AG09319 (cell line): ENCODE results near the gene PRMT7.

Source experiments
- DNase-seq: peaks from one replicate; pipeline ENCODE4 v3.0.0-alpha.2; 2010; ENCODE audit warnings: low read depth; ENCODE audit errors: extremely low read depth
- CTCF ChIP-seq: IDR thresholded peaks from 2 replicates; pipeline ENCODE4 v1.5.1; 2011; ENCODE audit warnings: low read depth, mild to moderate bottlenecking, inconsistent platforms, low read length, moderate library complexity

The PRMT7 gene

DNA sequence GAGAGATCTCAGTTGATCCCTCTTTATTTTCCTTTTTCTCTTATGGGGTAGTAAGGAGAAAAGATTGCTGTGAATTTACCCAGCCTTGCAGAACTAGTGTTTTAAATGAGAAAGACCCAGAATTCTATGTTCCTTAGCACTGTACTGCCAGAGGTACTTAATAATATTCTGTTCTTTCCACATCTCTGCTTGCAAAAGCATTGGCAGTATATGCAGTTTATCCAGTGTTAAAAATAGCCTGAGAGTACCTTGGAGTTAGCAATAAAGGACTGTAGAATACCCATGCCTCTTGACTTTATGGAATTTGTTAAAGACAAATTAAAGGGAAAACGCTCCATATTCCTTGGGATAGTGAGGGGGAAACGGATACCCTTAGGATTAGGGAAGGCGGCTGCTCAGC is 34.6 kb upstream of the PRMT7 start:
- DNase-seq: no peak
- TF ChIP-seq CTCF: no peak

DNA sequence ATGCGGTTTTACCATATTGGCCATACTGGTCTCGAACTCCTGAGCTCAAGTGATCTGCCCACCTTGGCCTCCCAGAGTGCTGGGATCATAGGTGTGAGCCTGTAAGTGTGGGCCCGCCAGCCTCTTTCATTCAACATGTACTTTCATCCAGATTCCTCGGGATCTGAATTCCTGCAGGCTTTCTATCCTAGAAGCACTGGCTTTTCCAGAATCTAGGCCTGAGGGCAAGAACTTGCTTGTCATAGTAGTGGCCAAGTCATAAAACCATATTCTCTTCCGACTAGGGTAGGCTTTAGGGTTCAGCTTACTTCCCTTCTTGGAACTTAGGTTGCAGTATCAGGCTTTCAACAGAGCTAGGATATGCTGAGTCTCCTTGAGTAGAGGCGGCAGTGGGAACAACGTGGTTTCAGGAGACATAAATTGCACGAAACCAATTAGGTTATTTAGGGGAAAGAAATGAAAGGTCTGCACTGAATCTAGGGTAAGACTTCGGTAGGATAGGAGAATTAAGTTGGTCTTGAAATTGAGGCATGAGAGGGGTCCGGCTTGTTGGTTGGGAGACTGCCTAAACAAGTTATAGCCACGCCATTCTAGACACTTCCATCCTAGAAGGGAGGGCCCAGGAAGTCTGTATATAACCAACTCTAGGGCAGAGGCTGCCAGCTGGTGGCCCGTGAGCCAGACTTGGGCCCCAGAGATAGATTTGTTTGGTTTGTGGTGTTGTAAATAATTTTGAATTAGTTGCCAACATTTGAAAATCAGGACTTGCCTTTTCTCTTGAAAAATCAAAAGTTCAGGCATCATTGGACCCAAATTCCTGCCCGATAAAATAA is 30.9 kb upstream of the PRMT7 start:
- TF ChIP-seq CTCF: no peak
- no peak for DNase-seq

GRCh38 chr16:68281368-68282063 is 29.3 kb upstream of the PRMT7 start:
- no peak for TF ChIP-seq CTCF
- DNase-seq: no peak

GRCh38 chr16:68282064-68282452 is 28.8 kb upstream of the PRMT7 start:
- TF ChIP-seq CTCF: no peak
- no peak for DNase-seq

DNA sequence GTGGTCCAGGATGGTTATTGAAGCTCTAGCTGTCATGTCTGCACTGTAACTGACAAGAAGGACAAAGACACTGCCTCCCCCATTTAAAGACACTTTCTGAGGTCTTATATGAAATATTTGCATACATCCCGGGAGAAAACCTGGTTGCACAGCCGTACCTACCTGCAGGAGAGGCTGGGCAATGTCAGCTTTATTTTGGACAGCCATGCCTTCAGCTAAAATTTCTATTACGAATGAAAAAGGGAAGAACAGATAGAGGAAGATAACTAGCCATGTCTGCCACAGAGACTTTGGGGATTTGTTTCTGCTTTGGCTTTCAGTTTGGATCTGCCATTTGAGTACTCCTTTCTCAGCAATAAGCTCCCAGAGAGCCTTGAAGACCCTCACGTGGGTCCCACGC is 27.5 kb upstream of the PRMT7 start:
- no peak for TF ChIP-seq CTCF

DNA sequence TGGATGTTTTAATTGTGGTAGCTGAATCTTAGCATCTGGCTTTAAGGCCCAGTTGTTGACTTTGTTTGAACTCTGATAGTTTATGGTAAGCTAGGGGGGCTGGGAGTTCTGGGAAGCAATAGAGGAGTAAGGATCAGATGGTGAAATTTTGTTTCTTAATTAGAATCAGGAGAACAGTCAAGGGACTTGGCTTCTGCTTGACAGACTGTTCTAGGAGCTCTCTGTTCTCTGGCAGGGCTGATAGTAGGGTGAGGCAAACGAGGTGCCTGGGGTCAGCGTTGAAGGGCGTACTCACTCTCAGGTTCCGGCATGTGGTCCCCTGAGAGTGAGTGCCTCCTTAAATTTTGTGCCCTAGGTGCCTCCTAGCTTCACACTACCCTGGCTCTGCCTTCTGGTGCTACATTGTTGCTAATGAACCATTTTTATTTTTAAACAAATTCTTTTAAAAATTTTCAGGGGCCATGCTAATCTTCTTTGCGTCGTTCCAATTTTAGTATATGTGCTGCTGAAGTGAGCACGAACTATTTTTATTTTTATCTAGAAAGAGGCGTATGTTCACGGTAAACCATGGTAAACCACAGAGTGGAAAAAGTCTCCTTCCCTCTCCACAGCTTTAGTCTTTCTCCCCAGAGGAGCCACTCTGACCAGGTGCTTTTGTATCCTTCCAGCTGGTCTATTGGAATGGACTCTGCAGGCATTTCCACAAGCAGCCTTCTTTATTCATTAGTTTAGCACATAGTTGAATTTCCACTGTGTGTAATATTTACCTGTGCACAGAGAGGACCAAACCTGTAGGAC is 26.8 kb upstream of the PRMT7 start:
- TF ChIP-seq CTCF: no peak
- DNase-seq: no peak

More for the DNA sequence above, 27.5 kb upstream of the PRMT7 start:
- DNase-seq: no peak
